PC-3 (cell line): Measurements from ENCODE around the gene KXD1.

Experiments
- EZH2phosphoT487 ChIP-seq: fragments of 300-600 bp; sonication (generic); IDR thresholded peaks from 2 replicates; pipeline ENCODE4 v1.6.1; 2018; ENCODE audit warnings: mild to moderate bottlenecking, antibody characterized with exemption, low read length, borderline replicate concordance
- TF ChIP-seq, protein P1 (sequence below): fragments of 300-600 bp; sonication (generic); conservative IDR thresholded peaks from 2 replicates; pipeline ENCODE4 v1.5.1; 2017; ENCODE audit warnings: antibody characterized with exemption, low read depth, mild to moderate bottlenecking, low read length

GRCh38 chr19:18611327-18612050, 53.8 kb downstream of the KXD1 start:
- TF ChIP-seq, protein P1, sequence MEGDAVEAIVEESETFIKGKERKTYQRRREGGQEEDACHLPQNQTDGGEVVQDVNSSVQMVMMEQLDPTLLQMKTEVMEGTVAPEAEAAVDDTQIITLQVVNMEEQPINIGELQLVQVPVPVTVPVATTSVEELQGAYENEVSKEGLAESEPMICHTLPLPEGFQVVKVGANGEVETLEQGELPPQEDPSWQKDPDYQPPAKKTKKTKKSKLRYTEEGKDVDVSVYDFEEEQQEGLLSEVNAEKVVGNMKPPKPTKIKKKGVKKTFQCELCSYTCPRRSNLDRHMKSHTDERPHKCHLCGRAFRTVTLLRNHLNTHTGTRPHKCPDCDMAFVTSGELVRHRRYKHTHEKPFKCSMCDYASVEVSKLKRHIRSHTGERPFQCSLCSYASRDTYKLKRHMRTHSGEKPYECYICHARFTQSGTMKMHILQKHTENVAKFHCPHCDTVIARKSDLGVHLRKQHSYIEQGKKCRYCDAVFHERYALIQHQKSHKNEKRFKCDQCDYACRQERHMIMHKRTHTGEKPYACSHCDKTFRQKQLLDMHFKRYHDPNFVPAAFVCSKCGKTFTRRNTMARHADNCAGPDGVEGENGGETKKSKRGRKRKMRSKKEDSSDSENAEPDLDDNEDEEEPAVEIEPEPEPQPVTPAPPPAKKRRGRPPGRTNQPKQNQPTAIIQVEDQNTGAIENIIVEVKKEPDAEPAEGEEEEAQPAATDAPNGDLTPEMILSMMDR, result no peak
- TF ChIP-seq EZH2phosphoT487, result no peak
